ENCODE measurements around the gene CA11.

Gene CA11

GRCh38 chr19:48628486-48629296 is 17.3 kb downstream of the CA11 start:
- no peaks in the 10 kb centered on the region for H3K27me3 ChIP-seq (ENCODE audit: insufficient read depth, low read length)
- H3K9me3 ChIP-seq (ENCODE audit: low read length): no peaks in the 10 kb centered on the region
- H3K79me2 ChIP-seq (ENCODE audit: insufficient read depth, low read length): no peaks in the 10 kb centered on the region
- H3K36me3 ChIP-seq (ENCODE audit: insufficient read depth, low read length): peaks cover 17% of the 10 kb centered on the region
- no peaks in the 10 kb centered on the region for H3K9me2 ChIP-seq (ENCODE audit: low read depth, low read length)
- H3K4me3 ChIP-seq (ENCODE audit: low read depth, low read length, poor library complexity, severe bottlenecking): no peak overlapping the region
- no peak overlapping the region for H3K27ac ChIP-seq (ENCODE audit: low read depth, low read length, poor library complexity, severe bottlenecking)
- peaks cover 28% of the 10 kb centered on the region for H3K4me1 ChIP-seq (ENCODE audit: insufficient read depth, low read length, severe bottlenecking)
- no peak overlapping the region for H3K9ac ChIP-seq (ENCODE audit: low read length)
- H3F3A ChIP-seq (ENCODE audit: insufficient read depth, low read length): no peaks in the 10 kb centered on the region
- no peak overlapping the region for H3K4me2 ChIP-seq (ENCODE audit: low read length)
- H2AFZ ChIP-seq (ENCODE audit: low read length): no peak overlapping the region
- H4K20me1 ChIP-seq (ENCODE audit: insufficient read depth, low read length): no peaks in the 10 kb centered on the region
- TF ChIP-seq, protein P1, sequence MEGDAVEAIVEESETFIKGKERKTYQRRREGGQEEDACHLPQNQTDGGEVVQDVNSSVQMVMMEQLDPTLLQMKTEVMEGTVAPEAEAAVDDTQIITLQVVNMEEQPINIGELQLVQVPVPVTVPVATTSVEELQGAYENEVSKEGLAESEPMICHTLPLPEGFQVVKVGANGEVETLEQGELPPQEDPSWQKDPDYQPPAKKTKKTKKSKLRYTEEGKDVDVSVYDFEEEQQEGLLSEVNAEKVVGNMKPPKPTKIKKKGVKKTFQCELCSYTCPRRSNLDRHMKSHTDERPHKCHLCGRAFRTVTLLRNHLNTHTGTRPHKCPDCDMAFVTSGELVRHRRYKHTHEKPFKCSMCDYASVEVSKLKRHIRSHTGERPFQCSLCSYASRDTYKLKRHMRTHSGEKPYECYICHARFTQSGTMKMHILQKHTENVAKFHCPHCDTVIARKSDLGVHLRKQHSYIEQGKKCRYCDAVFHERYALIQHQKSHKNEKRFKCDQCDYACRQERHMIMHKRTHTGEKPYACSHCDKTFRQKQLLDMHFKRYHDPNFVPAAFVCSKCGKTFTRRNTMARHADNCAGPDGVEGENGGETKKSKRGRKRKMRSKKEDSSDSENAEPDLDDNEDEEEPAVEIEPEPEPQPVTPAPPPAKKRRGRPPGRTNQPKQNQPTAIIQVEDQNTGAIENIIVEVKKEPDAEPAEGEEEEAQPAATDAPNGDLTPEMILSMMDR (IDR thresholded peaks at IDR 0.05; ENCODE audit: low read length): no peak
- no peak for TF ChIP-seq EZH2 (IDR thresholded peaks at IDR 0.05; ENCODE audit: borderline replicate concordance, low read length)

- Histone ChIP-seq H4K20me1 (ENCODE audit: insufficient read depth, low read length) (no peaks in the 10 kb centered on the region), H3K4me2 (ENCODE audit: low read length) (no peak overlapping the region), H3K79me2 (ENCODE audit: insufficient read depth, low read length) (no peaks in the 10 kb centered on the region), H3K4me3 (ENCODE audit: low read depth, low read length, poor library complexity, severe bottlenecking) (no peak overlapping the region), H3K27ac (ENCODE audit: low read depth, low read length, poor library complexity, severe bottlenecking) (no peak overlapping the region), H3K27me3 (ENCODE audit: insufficient read depth, low read length) (no peaks in the 10 kb centered on the region), H3K4me1 (ENCODE audit: insufficient read depth, low read length, severe bottlenecking) (peaks cover 27% of the 10 kb centered on the region), H3K36me3 (ENCODE audit: insufficient read depth, low read length) (peaks cover 17% of the 10 kb centered on the region), H3K9me2 (ENCODE audit: low read depth, low read length) (no peaks in the 10 kb centered on the region), H3K9me3 (ENCODE audit: low read length) (no peaks in the 10 kb centered on the region), H3F3A (ENCODE audit: insufficient read depth, low read length) (no peaks in the 10 kb centered on the region), H2AFZ (ENCODE audit: low read length) (no peak overlapping the region), H3K9ac (ENCODE audit: low read length) (no peak overlapping the region)
- no peak for TF ChIP-seq EZH2 (IDR thresholded peaks at IDR 0.05; ENCODE audit: borderline replicate concordance, low read length)
- TF ChIP-seq, protein P1 (IDR thresholded peaks at IDR 0.05; ENCODE audit: low read length): no peak
Observed at GRCh38 chr19:48627865-48628314, 18.1 kb downstream of the CA11 start.

DNA sequence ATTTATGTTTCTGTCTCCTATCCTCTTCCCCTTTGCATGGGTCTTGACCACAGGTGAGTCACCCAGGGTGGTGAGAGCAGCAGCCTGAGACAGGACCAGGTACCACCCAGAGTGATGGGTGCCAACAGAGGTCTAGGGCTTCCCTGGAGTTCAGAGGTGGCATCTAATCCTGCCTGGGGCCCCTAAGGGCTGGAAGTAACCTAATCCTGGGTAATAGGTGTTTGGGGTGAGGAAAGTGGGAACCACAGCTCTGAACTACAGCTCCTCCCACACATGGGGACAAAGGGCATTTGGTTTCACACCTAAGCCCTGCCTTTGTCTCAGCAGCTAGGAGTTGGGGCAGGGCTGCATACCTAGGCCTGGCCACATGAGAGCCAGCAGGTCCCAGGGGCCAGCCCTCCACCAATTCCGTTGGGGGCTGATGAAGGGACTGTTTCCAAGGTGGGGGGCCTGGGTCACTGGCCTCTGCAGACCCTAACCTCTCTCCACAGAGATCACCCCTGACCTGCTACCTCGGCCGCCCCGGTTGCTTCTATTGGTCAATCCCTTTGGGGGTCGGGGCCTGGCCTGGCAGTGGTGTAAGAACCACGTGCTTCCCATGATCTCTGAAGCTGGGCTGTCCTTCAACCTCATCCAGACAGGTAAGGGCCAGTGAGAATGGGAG is 18.7 kb downstream of the CA11 start:
- H3K27ac ChIP-seq (ENCODE audit: low read depth, low read length, poor library complexity, severe bottlenecking): no peak overlapping the region
- H3K4me1 ChIP-seq (ENCODE audit: insufficient read depth, low read length, severe bottlenecking): peaks cover 29% of the 10 kb centered on the region
- H3K4me2 ChIP-seq (ENCODE audit: low read length): no peak overlapping the region
- no peaks in the 10 kb centered on the region for H3K9me2 ChIP-seq (ENCODE audit: low read depth, low read length)
- H2AFZ ChIP-seq (ENCODE audit: low read length): no peak overlapping the region
- H4K20me1 ChIP-seq (ENCODE audit: insufficient read depth, low read length): no peaks in the 10 kb centered on the region
- peaks cover 17% of the 10 kb centered on the region for H3K36me3 ChIP-seq (ENCODE audit: insufficient read depth, low read length)
- H3F3A ChIP-seq (ENCODE audit: insufficient read depth, low read length): no peaks in the 10 kb centered on the region
- no peak overlapping the region for H3K9ac ChIP-seq (ENCODE audit: low read length)
- no peaks in the 10 kb centered on the region for H3K79me2 ChIP-seq (ENCODE audit: insufficient read depth, low read length)
- TF ChIP-seq EZH2 (IDR thresholded peaks at IDR 0.05; ENCODE audit: borderline replicate concordance, low read length): no peak
- TF ChIP-seq, protein P1 (IDR thresholded peaks at IDR 0.05; ENCODE audit: low read length): no peak
- H3K4me3 ChIP-seq (ENCODE audit: low read depth, low read length, poor library complexity, severe bottlenecking): no peak overlapping the region
- no peaks in the 10 kb centered on the region for H3K9me3 ChIP-seq (ENCODE audit: low read length)
- H3K27me3 ChIP-seq (ENCODE audit: insufficient read depth, low read length): no peaks in the 10 kb centered on the region

Measured in OCI-LY1 (cell line).